Mammary epithelial cell (primary cell): Measurements from ENCODE around the gene KRTAP5-8.

Experiments used
- CTCF ChIP-seq, 2 donors: IDR thresholded peaks in 1 of 2; conservative IDR thresholded peaks in 1 of 2; 2 replicates each; pipeline ENCODE4 v1.5.1; 2011 to 2012; ENCODE audit warnings: inconsistent platforms in 2 of 2, low read length in 2 of 2, mild to moderate bottlenecking in 2 of 2, control low read depth in 1 of 2, low read depth in 1 of 2; ENCODE audit not compliant: insufficient read depth in 1 of 2; ENCODE audit errors: extremely low read depth in 1 of 2
- EZH2 ChIP-seq: IDR thresholded peaks from 2 replicates; pipeline ENCODE4 v1.6.1; 2012; ENCODE audit warnings: low read length, inconsistent platforms, borderline replicate concordance

DNA sequence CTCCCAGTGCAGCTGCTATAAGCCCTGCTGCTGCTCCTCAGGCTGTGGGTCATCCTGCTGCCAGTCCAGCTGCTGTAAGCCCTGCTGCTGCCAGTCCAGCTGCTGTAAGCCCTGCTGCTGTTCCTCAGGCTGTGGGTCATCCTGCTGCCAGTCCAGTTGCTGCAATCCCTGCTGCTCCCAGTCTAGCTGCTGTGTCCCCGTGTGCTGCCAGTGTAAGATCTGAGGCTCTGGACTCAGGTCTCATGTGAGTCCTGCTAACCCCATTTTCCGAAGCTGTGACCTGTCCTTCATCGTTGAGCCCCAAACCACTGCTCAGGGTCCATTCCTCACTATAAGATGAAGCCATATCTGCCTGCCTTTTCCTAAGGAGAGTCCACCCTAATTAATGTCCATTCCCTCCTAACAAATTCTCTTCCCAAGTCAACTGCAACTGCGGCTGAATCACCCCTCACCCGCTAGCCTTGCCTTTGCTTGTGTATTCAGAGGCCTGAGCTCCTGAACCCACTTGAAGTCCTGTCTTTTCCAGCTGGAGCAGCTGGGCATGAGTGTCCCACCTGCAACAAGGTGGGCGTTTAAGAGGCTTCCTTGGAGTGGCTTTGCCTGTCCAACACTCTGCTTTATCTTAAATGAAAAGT lies 10.1 kb upstream of the KRTAP5-8 start:
- TF ChIP-seq CTCF (conservative IDR thresholded peaks at IDR 0.05 in 1 of 2, IDR thresholded peaks at IDR 0.05 in 1 of 2; ENCODE audit: extremely low read depth in 1 of 2, insufficient read depth in 1 of 2, low read depth in 1 of 2, low read length in 2 of 2), result no peak
- TF ChIP-seq EZH2, result no peak
